AG08395 (cell line): Measurements from ENCODE around the gene RNASE4.
"Not testable (repeated sequence)": the region's sequence is repeated elsewhere in the genome, so short reads cannot be mapped to it uniquely, and the experiment has no call there.

Experiments
- DNase-seq: peaks from one replicate; pipeline ENCODE4 v3.0.0; 2012; ENCODE audit warnings: mixed read lengths, low spot score

The RNASE4 gene

GRCh38 chr14:20698934-20699333, 14.6 kb downstream of the RNASE4 start:
- DNase-seq = no peak

DNA sequence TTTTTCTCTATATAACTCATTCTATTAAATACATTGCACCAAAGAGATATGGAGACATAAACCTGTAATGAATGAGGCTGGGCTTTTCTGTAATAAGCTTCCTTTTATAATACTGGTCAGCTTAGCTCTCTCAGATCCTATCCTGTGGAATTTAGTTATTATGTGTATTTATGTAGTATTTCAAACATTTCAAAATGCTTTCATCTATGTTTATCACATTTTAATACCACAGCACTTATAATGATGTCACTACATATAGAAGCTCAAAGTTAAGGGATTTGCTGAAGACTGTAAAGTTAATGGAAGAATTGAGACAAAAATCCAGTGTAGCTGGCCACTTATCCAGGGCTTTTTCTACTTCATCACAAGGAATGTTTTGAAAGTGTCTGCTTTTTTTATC, 15.6 kb downstream of the RNASE4 start:
- DNase-seq = no peak

GRCh38 chr14:20700965-20701364, 16.6 kb downstream of the RNASE4 start:
- not testable (repeated sequence) for DNase-seq

GRCh38 chr14:20706657-20707355, 22.4 kb downstream of the RNASE4 start:
- no peak for DNase-seq

GRCh38 chr14:20707622-20708021, 23.3 kb downstream of the RNASE4 start:
- no peak for DNase-seq

DNA sequence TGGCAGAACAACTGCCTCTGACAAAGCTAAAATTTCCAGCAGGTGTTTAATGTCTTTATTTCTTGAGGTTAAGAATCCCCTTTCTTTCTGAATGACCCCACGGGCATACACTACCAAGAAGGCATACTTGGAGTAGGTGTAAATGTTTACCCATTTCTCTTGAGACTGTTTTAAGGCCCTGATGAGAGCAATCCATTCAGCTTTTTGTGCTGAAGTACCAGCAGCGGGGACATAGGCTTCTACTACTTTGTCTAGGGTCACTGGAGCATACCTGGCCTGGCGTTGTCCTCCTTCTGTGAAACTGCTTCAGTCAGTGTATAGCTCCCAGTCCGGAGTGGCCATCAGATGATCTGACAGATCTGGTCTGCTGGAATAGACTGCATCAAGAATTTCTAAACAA, 26.9 kb downstream of the RNASE4 start:
- no peak for DNase-seq

DNA sequence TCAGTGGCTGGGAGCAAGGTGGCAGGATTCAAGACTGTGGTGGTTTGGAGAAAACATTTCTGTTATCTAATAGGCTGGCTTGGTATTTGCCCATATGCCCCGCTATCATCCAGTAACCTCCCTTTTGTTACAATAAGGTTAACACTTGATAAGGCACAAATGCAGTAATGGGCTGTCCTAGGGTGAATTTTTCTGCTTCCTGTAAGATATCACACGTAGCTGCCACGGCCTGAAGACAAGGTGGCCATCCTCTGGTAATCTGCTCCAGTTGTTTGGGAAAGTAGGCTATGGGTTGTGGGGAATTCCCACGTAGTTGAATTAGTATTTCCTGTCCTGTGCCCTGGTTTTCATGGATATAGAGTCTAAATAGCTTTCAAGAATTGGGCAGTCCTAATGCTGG, 27.3 kb downstream of the RNASE4 start:
- DNase-seq = no peak

DNA sequence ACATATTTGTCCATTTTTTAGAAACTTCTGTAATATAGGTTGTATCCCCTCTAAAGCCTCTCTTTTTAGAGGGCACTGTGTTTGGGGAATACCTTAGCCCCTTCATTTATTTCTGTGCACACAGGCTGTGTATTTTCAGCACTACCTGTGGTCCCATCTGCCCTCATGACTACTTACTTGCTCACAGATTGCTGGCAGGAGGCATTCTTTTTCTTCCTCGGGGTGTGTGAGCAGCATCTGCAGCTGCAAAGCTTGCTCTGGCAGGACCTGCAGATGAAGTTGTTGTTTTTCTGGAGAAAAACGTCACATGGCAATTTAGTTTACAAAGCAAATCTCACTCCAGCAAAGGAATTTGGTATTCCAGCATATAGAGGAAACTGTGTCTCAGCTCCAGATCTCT, 28.5 kb downstream of the RNASE4 start:
- DNase-seq = no peak

DNA sequence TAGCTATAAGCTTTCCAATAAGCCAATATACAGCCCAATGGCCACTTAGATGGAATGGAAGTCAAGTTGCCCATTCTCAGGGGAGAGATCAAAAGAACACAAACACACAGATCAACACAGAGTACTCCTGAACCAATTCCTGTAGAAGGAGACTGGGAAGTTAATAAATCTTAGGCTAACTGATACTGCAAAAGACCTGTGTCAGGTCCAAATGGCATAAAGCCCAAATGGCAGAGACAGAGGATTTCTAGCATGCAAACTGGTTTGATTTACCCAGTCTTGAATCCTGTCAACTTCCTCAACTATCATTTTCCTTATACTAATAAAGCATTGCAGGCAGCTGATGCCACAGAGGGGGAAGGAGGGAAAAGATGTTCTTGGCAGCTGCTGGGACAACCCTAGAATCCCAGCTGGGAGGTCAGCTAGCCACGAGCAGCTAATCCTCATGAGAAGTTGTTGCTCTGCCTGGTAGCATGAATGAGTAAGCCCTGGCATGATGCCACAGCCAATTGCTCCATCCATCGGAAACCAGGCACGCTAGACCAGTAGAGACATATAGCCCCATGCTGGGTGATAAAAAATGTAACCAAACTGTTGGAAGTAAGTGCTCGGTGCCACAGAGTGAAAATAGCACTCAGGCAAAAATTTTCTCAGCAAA, 30.4 kb downstream of the RNASE4 start:
- DNase-seq = no peak

- DNase-seq = no peak
These were observed 35.4 kb downstream of the RNASE4 start for GRCh38 chr14:20719777-20720176.

DNA sequence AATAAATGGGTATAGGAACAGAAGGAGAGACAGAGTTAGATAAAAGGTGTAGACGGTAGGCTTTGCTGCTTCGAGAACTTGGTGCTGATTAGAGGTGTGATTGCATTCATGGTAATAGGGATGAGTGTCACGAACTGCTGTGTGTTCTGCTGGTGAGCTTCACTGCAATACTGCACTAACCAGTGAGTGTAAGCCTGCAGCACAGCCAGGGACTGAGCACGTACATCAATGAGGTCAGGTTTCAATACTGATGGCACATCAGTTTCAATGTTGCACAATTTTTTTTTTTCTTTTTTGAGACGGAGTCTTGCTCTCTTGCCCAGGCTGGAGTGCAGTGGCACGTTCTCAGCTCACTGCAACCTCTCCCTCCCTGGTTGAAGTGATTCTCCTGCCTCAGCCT, 36.4 kb downstream of the RNASE4 start:
- DNase-seq = no peak

- no peak for DNase-seq
These were observed 37.7 kb downstream of the RNASE4 start for GRCh38 chr14:20722016-20722415.

GRCh38 chr14:20723488-20723887, 39.1 kb downstream of the RNASE4 start:
- no peak for DNase-seq

GRCh38 chr14:20726121-20726520, 41.8 kb downstream of the RNASE4 start:
- not testable (repeated sequence) for DNase-seq

- no peak for DNase-seq
These were observed 42.2 kb downstream of the RNASE4 start for GRCh38 chr14:20726531-20726930.

- no peak for DNase-seq
These were observed 46.5 kb downstream of the RNASE4 start for GRCh38 chr14:20730891-20731290.

- no peak for DNase-seq
These were observed 48.1 kb downstream of the RNASE4 start for GRCh38 chr14:20732477-20732876.

DNA sequence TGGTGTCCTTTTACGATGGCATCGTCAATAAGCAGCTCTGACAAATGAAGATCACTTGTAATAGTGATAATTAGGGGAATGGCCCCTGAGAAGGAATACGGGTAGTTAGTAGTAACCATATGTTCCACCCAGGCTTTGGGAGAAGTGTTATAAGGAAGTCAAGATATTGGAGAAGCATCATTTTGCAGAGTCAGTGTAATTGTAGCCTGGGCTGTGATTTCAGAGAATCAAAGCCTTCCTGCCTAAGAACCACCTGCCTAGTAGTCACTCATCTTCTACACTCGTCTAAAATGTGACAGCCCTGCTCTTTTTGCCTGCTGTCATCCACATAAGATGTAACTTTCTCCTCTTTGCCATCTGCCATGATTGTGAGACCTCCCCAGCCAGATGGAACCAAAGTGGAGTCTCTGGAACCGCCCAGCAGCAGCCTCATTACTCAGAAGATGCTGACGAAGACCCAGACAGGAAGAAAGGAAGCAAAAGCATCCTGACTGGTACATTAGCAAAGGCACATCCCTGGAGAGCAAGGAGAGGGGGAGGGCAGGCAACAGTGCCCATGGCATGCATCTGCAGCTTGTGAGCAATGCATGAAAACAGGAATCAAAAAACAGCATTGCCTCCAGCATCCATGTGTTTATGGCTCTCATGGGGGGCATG, 48.7 kb downstream of the RNASE4 start:
- no peak for DNase-seq

DNA sequence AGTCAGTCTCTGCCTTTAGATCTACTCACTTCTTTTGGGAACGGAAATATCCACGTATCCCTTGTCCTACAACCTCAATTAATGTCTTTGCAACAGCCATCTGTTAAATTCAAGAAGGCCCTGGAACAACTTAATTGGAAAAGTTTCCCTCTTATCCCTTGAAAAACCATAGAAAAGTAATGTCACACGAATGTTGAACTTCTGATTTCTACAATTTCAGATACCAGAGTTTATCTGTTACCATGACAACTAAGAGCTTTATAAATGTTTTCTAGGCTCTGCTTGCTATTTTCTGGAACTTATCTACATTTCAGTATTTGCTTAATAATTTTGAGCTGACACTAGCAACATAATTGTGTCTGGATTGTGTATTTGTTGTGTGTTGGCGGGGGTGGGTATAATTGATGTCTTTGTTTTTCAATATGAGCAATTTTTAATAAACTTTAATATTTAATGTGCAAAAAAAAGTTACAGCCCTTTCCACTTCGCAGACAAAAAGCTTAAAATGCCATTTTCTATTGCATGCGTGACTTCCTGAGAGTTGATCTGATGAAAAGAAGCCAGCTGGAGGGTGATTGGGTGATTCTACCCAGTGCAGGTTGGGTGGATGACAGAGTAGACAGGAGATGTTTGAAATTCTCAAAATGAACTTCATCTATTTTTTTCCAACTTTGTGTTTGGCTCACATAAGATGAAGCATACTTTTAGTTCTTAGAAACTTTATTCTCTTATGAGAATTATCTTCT, 49.5 kb downstream of the RNASE4 start:
- no peak for DNase-seq

DNA sequence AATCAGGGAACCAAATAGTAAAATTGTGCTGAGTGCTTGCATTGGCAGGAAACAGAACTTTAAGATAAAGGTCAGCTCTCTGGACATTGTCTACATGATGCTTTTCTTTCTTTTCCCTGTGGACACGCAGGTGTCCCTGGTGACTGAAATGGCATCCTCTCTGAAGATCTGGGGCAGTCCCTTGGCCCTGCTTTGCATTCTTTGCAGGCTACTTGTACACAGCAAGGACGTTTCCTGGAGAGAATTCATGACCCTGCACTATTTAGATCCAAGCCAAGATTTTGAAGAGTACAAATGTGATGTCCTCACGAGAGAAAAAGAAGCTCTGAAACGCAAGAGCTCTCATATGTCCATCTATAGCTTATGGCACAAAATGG, 50.1 kb downstream of the RNASE4 start:
- no peak for DNase-seq

DNA sequence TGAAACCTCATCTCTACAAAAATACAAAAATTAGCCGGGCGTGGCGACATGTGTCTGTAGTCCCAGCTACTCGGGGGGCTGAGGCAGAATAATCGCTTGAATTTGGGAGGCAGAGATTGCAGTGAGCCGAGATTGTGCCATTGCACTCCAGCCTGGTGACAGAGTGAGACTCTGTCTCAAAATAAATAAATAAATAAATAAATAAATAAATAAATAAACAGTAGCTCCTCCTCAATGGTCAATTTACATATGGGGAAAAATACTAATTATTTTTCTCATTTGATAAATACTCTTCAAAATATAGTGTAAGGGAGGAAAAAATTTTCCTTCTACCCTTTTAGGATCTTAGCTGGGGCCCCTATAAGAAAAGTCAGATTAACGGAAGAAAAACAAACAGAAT, 53.9 kb downstream of the RNASE4 start:
- DNase-seq = not testable (repeated sequence)

DNA sequence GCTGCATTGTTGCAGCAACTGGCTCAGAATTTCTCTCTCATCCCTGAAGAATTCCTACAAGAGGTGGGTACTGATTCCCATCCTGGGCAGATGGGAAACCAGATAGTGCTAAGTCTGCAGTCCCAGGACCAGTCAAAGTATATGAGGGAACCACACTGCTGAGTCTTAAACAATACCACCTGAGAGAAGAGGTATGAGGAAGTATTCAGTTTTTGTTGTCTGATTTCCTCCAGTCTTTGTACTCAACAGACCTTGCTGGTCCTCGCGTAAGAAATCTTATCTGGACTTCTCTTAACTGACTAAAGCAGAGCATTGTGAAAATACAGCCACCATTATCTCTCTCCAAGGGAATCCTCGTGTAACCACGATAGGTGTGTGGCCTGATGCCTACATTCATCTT, 57.8 kb downstream of the RNASE4 start:
- DNase-seq = no peak

- no peak for DNase-seq
These were observed 59.2 kb downstream of the RNASE4 start for GRCh38 chr14:20743556-20743955.
